Neural cell (in vitro differentiated cells): ENCODE measurements around the gene SIVA1. TPM values are rescaled to one million over a fixed set of nuclear protein-coding genes. Genes with fewer than 3 reads are reported as not detected.
"Not testable (repeated sequence)": the region's sequence is repeated elsewhere in the genome, so short reads cannot be mapped to it uniquely, and the experiment has no call there.

Experiments
- H2AFZ ChIP-seq: fragments of 200-600, 300-800 bp; sonication (generic), shearing (Covaris generic); 2 replicates; pipeline ENCODE4 v1.6.0; 2014; ENCODE audit warnings: low read depth, mild to moderate bottlenecking, antibody characterized with exemption, low read length, moderate library complexity
- H3F3A ChIP-seq: fragments of 200-600 bp; shearing (Covaris generic); 2 replicates; pipeline ENCODE4 v1.6.1; 2016; ENCODE audit warnings: mild to moderate bottlenecking, moderate library complexity, mixed read lengths, antibody characterized with exemption, low read length; ENCODE audit not compliant: insufficient read depth, poor library complexity, severe bottlenecking
- H3K27ac ChIP-seq: fragments of 200-600, 300-800 bp; sonication (generic), shearing (Covaris generic); 2 replicates; pipeline ENCODE4 v1.5.1; 2014; ENCODE audit warnings: mild to moderate bottlenecking, low read length, moderate library complexity
- H3K27me3 ChIP-seq: fragments of 300-800, 200-600 bp; sonication (generic), shearing (Covaris generic); 2 replicates; pipeline ENCODE4 v1.6.0; 2014; ENCODE audit warnings: mild to moderate bottlenecking, low read depth, low read length, moderate library complexity; ENCODE audit not compliant: insufficient read depth
- H3K36me3 ChIP-seq: fragments of 300-800, 200-600 bp; sonication (generic), shearing (Covaris generic); 2 replicates; pipeline ENCODE4 v1.5.1; 2014; ENCODE audit warnings: mild to moderate bottlenecking, antibody characterized with exemption, low read length, moderate library complexity; ENCODE audit not compliant: insufficient read depth
- H3K4me2 ChIP-seq: fragments of 300-800, 200-600 bp; sonication (generic), shearing (Covaris generic); 2 replicates; pipeline ENCODE4 v1.6.0; 2014; ENCODE audit warnings: mild to moderate bottlenecking, low read length
- H3K4me3 ChIP-seq: fragments of 300-800, 200-600 bp; sonication (generic), shearing (Covaris generic); 2 replicates; pipeline ENCODE4 v1.5.1; 2014; ENCODE audit warnings: mild to moderate bottlenecking, low read length, moderate library complexity
- H3K79me2 ChIP-seq: fragments of 200-600 bp; shearing (Covaris generic); replicated peaks from 2 replicates; pipeline ENCODE4 v1.6.0; 2014; ENCODE audit warnings: mild to moderate bottlenecking, low read length, moderate library complexity; ENCODE audit not compliant: insufficient read depth
- H3K9ac ChIP-seq: fragments of 300-800, 200-600 bp; sonication (generic), shearing (Covaris generic); 2 replicates; pipeline ENCODE4 v1.6.1; 2016; ENCODE audit warnings: mild to moderate bottlenecking, low read length, mixed read lengths
- H3K9me2 ChIP-seq: fragments of 200-600 bp; shearing (Covaris generic); 2 replicates; pipeline ENCODE4 v1.6.1; 2016; ENCODE audit warnings: mild to moderate bottlenecking, low read length, mixed read lengths; ENCODE audit not compliant: insufficient read depth
- H3K9me3 ChIP-seq: fragments of 200-600, 300-800 bp; sonication (generic), shearing (Covaris generic); 2 replicates; pipeline ENCODE4 v1.6.1; 2016; ENCODE audit warnings: mild to moderate bottlenecking, mixed run types, low read length, moderate library complexity, mixed read lengths
- H4K20me1 ChIP-seq: fragments of 200-600 bp; shearing (Covaris generic); 2 replicates; pipeline ENCODE4 v1.6.1; 2016; ENCODE audit warnings: mild to moderate bottlenecking, mixed run types; ENCODE audit not compliant: insufficient read depth
- EP300 ChIP-seq: fragments of 450-650 bp; conservative IDR thresholded peaks from 2 replicates; pipeline ENCODE4 v1.6.1; 2014; ENCODE audit warnings: antibody characterized with exemption, mild to moderate bottlenecking, moderate library complexity; ENCODE audit not compliant: poor library complexity, severe bottlenecking
- EZH2 ChIP-seq: fragments of 200-600, 300-800 bp; shearing (Covaris generic), sonication (generic); IDR thresholded peaks from 2 replicates; pipeline ENCODE4 v1.6.1; 2014; ENCODE audit warnings: antibody characterized with exemption, low read length, borderline replicate concordance, mild to moderate bottlenecking; ENCODE audit not compliant: insufficient read depth, poor library complexity, severe bottlenecking
- MXI1 ChIP-seq: fragments of 450-650 bp; conservative IDR thresholded peaks from 2 replicates; pipeline ENCODE4 v1.6.1; 2014; ENCODE audit warnings: antibody characterized with exemption, mild to moderate bottlenecking; ENCODE audit not compliant: poor library complexity, severe bottlenecking
- POLR2AphosphoS5 ChIP-seq: IDR thresholded peaks from 2 replicates; pipeline ENCODE4 v1.6.1; 2012
- RAD21 ChIP-seq: fragments of 450-650 bp; conservative IDR thresholded peaks from 2 replicates; pipeline ENCODE4 v1.6.1; 2014; ENCODE audit warnings: antibody characterized with exemption, mild to moderate bottlenecking, moderate library complexity
- SMC3 ChIP-seq: fragments of 450-650 bp; conservative IDR thresholded peaks from 2 replicates; pipeline ENCODE4 v1.6.1; 2014; ENCODE audit warnings: antibody characterized with exemption, mild to moderate bottlenecking, moderate library complexity; ENCODE audit not compliant: poor library complexity
- TAF1 ChIP-seq: IDR thresholded peaks from 2 replicates; pipeline ENCODE4 v1.6.1; 2012; ENCODE audit warnings: low read depth
- polyA plus RNA-seq: library from polyadenylated mRNA; depleted of rRNA; stranded (reverse); fragments of >200 nt; gene quantifications from 2 replicates; pipeline ENCODE4 v1.2.3, GENCODE V29; 2014
- TF ChIP-seq, protein P1 (sequence below): fragments of 450-650 bp; IDR thresholded peaks from 2 replicates; pipeline ENCODE4 v1.5.1; 2014; ENCODE audit warnings: antibody characterized with exemption, mild to moderate bottlenecking, moderate library complexity; ENCODE audit not compliant: poor library complexity, severe bottlenecking
- TF ChIP-seq, protein P2 (sequence below): IDR thresholded peaks from 2 replicates; pipeline ENCODE4 v1.6.1; 2012; ENCODE audit warnings: borderline replicate concordance

The SIVA1 gene
- polyA plus RNA-seq, 1 donor from 2014 or later = 180 TPM

DNA sequence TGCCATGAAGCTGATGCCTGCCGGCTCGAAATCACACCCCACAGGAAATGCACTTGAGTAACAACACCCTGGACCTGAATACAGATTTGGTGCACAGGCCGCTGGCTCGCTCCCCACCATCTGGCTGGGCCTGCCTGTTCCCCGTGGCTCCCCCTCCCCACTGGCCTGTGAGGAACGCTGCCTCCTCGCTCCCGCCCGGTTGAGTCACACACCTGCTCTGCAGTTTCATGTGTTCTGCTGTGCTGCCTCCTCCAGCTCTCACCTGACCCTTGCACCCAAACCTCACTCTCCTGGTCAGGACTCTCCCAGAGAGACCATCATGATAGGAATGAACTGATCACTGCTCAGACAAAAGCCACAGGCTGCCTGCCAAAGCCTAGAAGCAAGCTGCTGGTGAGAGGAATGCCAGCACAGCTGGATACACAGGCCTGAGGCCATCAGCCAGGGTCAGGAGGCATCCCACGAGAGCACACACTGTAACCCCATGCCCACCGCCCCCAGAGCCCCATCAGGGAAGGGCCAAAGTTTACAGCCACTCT lies 3.8 kb upstream of the SIVA1 start:
- Histone ChIP-seq H3F3A (no peaks in the 10 kb centered on the region), H3K27ac (no peak overlapping the region), H4K20me1 (no peaks in the 10 kb centered on the region), H3K4me3 (no peak overlapping the region), H3K79me2 (peaks cover 12% of the 10 kb centered on the region), H3K9me3 (no peaks in the 10 kb centered on the region), H3K4me2 (no peak overlapping the region), H2AFZ (no peak overlapping the region), H3K27me3 (no peaks in the 10 kb centered on the region), H3K36me3 (no peaks in the 10 kb centered on the region), H3K9me2 (no peaks in the 10 kb centered on the region), H3K9ac (no peak overlapping the region)
- TF ChIP-seq, protein P1, sequence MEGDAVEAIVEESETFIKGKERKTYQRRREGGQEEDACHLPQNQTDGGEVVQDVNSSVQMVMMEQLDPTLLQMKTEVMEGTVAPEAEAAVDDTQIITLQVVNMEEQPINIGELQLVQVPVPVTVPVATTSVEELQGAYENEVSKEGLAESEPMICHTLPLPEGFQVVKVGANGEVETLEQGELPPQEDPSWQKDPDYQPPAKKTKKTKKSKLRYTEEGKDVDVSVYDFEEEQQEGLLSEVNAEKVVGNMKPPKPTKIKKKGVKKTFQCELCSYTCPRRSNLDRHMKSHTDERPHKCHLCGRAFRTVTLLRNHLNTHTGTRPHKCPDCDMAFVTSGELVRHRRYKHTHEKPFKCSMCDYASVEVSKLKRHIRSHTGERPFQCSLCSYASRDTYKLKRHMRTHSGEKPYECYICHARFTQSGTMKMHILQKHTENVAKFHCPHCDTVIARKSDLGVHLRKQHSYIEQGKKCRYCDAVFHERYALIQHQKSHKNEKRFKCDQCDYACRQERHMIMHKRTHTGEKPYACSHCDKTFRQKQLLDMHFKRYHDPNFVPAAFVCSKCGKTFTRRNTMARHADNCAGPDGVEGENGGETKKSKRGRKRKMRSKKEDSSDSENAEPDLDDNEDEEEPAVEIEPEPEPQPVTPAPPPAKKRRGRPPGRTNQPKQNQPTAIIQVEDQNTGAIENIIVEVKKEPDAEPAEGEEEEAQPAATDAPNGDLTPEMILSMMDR = no peak
- no peak for TF ChIP-seq POLR2AphosphoS5
- no peak for TF ChIP-seq TAF1
- no peak for TF ChIP-seq EP300
- TF ChIP-seq RAD21 = no peak
- no peak for TF ChIP-seq EZH2
- TF ChIP-seq MXI1 = no peak

DNA sequence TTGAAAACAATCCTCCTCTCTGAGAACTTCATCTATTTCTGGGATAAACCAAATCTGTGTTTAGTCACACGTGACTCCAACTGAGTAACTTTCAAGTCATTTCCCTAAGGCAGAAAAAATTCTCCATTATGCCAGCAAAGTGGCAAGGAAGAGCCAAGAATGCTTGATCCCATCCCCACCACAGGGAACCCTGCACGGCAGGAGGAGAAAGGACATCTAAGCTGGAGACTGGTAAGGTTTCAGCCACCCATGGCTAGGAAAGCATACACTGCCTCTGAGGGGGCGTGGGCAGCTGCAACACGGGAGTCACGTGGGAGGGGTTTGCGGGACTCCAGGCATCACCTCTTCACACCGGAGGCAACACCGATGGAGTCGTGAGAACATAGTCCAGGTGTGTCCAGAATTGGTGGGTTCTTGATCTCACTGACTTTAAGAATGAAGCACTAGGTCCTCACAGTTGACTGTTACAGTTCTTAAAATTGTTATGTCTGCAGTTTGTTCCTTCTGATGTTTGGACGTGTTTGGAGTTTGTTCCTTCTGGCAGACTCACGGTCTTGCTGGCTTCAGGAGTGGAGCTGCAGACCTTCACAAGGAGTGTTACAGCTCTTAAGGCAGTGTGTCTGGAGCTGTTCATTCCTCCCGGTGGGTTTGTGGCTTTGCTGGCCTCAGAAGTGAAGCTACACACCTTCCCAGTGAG lies 2.7 kb upstream of the SIVA1 start:
- H3K27ac ChIP-seq = no peak overlapping the region

DNA sequence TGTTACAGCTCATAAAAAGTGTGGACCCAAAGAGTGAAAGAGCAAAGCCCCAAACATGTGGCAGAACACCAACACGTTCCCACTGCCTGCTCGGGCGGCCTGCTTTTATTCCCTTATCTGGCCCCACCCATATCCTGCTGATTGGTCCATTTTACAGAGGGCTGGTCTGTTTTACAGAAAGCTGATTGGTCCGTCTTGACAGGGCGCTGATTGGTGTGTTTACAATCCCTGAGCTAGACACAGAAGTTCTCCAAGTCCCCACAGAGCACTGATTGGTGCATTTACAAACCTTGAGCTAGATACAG lies 2.2 kb upstream of the SIVA1 start:
- H4K20me1 ChIP-seq, H3K4me2 ChIP-seq, H3K27ac ChIP-seq, H3K4me3 ChIP-seq, H3K9me2 ChIP-seq, H3K27me3 ChIP-seq, H3F3A ChIP-seq, H3K9me3 ChIP-seq, H3K36me3 ChIP-seq, H3K9ac ChIP-seq, H2AFZ ChIP-seq: not testable (repeated sequence)
- peaks cover 20% of the 10 kb centered on the region for H3K79me2 ChIP-seq

More for the DNA sequence above, 2.7 kb upstream of the SIVA1 start:
- Histone ChIP-seq H3K9ac (no peak overlapping the region), H4K20me1 (no peaks in the 10 kb centered on the region), H3F3A (no peaks in the 10 kb centered on the region), H3K36me3 (no peaks in the 10 kb centered on the region), H3K4me3 (no peak overlapping the region), H3K79me2 (peaks cover 20% of the 10 kb centered on the region), H2AFZ (no peak overlapping the region), H3K27me3 (no peaks in the 10 kb centered on the region), H3K9me3 (no peaks in the 10 kb centered on the region), H3K9me2 (no peaks in the 10 kb centered on the region), H3K4me2 (no peak overlapping the region)
- TF ChIP-seq EZH2 (no peak), POLR2AphosphoS5 (no peak), MXI1 (no peak), SMC3 (no peak), EP300 (no peak), RAD21 (no peak), TAF1 (no peak)
- TF ChIP-seq, protein P2, sequence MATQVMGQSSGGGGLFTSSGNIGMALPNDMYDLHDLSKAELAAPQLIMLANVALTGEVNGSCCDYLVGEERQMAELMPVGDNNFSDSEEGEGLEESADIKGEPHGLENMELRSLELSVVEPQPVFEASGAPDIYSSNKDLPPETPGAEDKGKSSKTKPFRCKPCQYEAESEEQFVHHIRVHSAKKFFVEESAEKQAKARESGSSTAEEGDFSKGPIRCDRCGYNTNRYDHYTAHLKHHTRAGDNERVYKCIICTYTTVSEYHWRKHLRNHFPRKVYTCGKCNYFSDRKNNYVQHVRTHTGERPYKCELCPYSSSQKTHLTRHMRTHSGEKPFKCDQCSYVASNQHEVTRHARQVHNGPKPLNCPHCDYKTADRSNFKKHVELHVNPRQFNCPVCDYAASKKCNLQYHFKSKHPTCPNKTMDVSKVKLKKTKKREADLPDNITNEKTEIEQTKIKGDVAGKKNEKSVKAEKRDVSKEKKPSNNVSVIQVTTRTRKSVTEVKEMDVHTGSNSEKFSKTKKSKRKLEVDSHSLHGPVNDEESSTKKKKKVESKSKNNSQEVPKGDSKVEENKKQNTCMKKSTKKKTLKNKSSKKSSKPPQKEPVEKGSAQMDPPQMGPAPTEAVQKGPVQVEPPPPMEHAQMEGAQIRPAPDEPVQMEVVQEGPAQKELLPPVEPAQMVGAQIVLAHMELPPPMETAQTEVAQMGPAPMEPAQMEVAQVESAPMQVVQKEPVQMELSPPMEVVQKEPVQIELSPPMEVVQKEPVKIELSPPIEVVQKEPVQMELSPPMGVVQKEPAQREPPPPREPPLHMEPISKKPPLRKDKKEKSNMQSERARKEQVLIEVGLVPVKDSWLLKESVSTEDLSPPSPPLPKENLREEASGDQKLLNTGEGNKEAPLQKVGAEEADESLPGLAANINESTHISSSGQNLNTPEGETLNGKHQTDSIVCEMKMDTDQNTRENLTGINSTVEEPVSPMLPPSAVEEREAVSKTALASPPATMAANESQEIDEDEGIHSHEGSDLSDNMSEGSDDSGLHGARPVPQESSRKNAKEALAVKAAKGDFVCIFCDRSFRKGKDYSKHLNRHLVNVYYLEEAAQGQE = no peak
- TF ChIP-seq, protein P1 = no peak
